ENCODE data around the gene BRIP1.
A peak's percentile ranks its signal among the peaks of the same experiment; 100 is the strongest.
"Not testable (repeated sequence)": the region's sequence is repeated elsewhere in the genome, so short reads cannot be mapped to it uniquely, and the experiment has no call there.

The BRIP1 gene

DNA sequence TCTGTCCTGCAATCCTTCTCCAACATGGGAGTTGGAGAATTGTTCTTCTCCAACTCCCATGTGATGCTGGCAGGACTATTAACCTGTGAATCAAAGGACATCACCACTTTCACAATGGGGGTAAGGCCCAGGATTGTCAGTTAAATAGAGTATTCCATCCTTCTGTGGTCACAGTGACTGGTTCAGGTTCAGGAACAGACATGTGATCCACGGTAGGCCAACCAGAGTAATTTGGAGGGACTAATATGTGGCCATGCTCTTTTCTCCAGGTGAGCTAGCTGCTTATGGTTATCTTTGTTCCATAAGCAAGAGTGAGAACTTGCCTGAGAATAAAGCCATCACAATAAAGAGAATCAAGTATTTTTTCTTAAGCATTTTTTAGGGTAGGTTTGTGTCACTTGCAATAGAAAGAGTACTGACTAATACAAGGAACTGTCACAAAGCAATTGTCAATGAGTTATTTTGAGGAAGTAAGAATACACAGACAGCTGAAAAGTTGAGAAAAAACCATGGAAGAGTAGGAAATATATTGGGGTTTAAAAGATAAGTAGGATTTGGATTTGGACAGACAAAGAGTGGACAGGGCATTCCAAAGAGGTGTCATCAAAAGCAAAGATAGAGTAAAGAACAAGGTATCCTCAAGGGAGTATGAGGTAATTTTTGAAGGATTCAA lies 63.4 kb downstream of the BRIP1 start:
- DNase-seq (ENCODE audit: low spot score) = no peak

DNA sequence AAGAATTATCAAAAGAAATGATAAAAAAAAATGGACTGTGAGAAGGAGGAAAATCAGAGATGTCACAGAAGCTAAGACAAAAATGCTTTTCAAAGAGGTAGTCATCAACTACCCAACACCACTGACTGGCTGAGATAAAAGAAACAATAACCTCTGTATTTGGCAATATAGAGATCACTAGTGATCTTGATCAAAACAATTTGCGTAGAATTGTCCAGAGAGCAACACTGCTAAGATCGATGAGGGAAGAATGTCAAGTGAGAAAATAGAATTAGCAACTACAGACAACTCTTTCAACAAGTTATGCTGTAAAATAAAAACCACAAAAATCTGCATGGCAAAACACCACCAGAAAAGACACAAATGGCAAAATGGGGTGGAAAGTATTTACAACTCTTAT lies 66.0 kb downstream of the BRIP1 start:
- no peak for DNase-seq (ENCODE audit: low spot score)

DNA sequence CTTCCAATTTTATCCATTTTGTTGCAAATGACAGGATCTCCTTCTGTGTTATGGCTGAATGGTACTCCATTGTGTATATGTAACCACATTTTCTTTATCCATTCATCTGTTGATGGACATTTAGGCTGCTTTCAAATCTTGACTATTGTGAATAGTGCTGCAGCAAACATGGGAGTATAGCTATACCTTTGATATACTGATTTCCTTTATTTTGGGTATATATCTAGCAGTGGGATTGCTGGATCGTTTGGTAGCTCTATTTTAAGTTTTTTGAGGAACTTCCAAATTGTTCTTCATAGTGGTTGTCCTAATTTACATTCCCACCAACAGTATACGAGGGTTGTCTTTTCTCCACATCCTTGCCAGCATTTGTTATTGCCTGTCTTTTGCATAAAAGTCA lies 67.8 kb downstream of the BRIP1 start:
- DNase-seq (ENCODE audit: low spot score) = no peak

DNA sequence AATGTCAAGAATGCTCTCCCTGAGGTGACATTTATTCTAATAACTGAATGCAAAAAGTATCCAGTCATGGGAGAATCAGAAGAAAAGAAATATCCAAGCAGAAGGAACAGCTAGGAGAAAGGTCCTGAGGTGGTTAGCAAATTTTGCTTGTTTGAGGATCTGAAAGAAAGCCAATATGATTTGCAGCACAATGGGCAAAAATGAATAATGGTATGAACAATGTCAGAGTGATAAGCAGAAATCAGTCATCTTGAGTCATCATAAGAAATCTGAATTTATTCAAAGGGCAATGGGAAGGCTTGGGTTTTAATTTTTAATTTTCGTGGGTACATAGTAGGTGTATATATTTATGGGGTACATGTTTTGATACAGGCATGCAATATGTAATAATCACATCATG lies 68.5 kb downstream of the BRIP1 start:
- DNase-seq (ENCODE audit: low spot score) = no peak

DNA sequence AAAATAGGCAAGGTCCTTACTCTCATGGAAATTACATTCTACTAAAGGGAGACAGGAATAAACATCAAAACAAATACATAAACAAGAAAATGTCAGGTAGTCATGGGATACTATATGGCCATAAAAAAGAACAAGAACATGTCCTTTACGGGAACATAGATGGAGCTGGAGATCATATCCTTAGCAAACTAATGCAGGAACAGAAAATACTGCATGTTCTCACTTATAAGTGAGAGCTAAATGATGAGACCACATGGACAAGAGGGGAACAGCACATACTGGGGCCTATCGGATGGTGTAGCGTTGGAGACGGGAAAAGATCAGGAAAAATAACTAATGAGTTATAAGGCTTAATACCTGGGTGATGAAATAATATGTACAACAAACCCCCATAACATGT lies 69.1 kb downstream of the BRIP1 start:
- DNase-seq (ENCODE audit: low spot score) = no peak

DNA sequence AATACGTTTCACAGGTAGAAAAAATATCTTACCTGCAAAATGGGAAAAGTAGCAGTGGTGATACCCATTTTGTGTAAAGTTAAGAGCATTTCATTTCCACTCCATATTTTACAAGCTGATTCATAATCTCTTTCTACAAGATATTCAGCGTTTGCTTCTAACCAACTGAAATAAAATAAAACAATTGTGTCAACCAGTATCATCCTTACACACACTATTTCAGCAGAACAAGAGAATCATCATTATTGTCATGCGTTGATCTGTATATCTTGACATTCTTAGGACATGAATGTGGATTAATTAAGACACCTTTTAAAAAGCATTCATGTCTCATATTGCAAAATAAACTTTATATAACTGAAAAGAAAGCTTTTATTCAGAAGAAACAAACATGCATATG lies 69.8 kb downstream of the BRIP1 start:
- DNase-seq (ENCODE audit: low spot score) = no peak

DNA sequence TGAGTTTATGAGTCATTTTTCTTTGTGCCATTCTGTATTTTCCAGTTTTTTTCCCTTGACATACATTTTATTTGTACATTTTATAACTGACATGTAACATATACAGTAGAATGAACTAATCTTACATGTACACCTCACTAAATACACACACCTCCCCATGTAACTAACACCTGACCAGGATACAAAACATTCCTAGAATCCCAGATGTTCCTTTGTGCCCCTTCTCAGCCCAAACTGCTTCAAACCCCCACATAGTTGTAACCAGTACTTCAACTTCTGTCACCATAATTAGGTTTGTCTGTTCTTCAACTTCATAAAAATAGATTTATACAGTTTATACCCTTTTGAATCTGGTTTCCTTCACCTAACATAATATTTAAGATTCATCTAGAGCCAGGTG lies 73.5 kb downstream of the BRIP1 start:
- no peak for DNase-seq (ENCODE audit: low spot score)

DNA sequence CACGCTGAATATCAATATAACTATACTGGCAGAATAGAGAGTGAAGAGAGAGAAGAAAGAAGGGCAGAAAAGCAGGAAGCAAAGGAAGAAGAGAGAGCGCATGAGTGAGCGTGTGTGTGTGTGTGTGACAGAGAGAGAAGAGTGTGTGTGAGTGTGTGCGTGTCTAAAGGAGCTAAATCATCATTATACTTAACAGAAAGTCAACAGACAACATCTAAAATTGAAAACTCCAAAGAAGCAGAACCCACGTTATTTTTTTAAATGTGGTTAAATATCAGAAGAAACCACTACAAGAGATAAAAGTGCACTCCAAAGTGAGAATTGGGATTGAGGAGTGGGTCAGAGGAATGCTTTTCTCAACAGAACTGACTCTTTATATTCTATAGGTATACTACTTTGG lies 77.2 kb downstream of the BRIP1 start:
- DNase-seq (ENCODE audit: low spot score) = no peak

DNA sequence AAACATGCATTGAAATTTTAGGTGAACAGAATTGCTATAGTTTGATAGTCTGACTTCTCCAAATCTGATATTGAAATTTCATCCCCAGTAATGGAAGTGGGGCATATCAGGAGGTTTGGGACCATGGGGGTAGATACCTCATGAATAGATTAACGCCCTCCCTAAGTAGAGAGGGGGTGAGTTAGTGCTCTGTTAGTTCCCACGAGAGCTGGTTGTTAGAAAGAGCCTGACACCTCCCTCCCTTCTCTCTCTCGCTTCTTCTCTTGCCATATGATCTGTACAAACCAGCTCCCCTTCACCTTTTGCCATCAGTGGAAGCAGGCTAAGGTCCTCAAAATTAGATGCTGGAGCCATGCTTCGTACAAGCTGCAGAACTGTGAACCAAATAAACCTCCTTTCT lies 78.8 kb downstream of the BRIP1 start:
- no peak for DNase-seq (ENCODE audit: low spot score)

DNA sequence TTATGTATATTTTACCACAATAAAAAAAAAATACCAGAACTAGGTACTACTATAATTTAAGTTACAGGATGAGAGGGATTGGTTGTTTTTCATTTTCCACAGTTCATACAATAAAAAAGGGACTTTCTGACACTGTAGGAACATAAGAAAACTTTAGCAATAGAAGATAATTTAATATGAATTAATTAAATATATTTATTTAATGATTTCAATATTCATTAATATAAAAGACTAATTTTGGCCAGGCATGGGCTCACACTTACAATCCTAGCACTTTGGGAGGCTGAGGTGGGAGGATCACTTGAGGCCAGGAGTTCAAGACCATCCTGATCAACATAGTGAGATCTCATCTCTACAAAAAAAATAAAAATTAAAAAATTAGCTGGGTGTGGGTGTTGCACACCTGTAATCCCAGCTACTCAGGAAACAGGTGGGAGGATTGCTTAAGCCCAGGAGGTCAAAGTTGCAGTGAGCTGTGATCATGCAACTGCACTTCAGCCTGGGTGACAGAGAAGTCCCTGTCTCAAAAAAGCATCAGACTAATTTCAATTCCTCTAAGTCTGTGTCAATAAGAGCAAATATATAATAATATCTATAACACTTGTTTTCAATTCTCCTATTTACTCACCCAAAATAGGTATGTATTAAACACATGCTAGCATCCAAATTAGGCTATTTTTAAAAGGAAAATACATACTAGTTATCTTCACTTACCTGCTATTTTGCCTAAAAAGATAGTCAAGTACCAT lies 79.6 kb downstream of the BRIP1 start:
- DNase-seq (ENCODE audit: low spot score) = no peak

DNA sequence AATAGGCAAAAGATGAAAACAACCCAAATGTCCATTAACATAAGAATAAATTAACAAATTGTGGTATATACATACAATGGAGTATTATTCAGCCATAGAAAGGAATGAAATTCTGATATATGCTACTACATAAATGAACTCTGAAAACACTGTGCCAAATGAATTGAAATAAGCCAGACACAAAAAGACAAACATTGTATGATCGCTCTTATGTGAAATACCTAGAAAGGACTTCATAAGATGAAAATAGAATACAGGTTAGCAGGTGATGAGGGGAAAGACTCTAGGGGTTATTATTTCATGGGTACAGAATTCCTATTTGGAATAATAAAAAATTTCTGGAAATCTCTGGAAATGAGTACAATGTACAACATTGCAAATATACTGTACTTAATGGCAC lies 80.2 kb downstream of the BRIP1 start:
- DNase-seq (ENCODE audit: low spot score) = no peak

DNA sequence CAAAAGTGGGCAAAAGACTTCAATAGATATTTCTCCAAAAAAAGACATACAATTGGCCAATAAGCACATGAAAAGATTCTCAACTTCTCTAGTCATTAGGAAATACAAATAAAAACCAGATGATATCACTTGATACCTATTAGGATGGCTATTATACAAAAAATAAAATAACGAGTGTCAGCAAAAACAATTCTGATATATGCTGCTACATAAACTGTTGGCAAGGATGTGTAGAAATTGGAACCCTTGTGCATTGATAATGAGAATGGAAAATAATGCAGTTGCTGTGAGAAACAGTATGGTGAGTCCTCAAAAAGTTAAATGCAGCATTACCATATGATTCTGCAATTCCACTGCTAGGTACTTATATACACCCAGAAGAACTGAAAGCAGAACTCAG lies 80.6 kb downstream of the BRIP1 start:
- no peak for DNase-seq (ENCODE audit: low spot score)

DNA sequence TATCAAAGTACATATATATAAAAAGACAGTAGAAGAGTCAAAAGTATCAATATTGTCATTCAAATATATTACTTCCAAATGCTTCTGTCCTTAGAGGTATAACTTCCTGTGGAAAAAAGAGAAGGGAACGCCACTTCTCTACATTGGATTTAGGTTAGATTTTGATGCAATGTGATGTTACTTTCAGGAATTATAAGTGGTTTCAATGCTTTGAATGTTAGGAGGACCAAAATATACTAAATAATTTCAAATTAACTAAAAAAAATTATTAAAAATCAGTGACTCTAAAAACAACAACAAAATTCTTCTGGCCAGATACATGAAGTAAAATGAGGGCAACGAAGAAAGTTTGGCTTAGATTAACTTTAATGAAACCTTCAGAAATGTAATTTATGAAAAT lies 88.0 kb downstream of the BRIP1 start:
- DNase-seq (ENCODE audit: low spot score) = no peak

DNA sequence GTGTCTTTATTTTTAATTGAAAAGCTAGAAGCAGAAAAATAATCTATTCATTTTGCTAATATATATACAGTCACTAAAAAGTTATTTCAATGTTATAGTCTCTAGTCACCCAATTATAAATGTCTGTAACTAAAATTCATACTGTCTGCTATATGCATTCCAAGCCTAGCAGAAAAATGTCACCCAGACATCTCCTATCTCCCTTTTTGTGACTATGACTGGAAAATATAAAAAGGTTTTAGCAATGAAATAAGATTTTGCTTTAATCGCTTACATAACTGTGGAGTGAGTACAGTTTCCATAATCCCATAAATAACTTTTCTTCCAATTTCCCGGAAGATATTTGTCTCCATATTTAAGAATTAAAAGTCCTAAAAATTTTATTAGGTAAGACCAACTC lies 88.6 kb downstream of the BRIP1 start:
- DNase-seq (ENCODE audit: low spot score) = no peak

DNA sequence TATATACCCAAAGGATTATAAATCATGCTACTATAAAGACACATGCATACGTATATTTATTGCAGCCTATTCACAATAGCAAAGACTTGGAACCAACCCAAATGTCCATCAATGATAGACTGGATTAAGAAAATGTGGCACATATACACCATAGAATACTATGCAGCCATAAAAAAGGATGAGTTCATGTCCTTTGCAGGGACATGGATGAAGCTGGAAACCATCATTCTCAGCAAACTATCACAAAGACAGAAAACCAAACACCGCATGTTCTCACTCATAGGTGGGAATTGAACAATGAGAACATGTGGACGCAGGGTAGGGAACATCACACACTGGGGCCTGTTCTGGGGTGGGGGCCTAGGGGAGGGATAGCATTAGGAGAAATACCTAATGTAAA lies 89.2 kb downstream of the BRIP1 start:
- not testable (repeated sequence) for DNase-seq (ENCODE audit: low spot score)

DNA sequence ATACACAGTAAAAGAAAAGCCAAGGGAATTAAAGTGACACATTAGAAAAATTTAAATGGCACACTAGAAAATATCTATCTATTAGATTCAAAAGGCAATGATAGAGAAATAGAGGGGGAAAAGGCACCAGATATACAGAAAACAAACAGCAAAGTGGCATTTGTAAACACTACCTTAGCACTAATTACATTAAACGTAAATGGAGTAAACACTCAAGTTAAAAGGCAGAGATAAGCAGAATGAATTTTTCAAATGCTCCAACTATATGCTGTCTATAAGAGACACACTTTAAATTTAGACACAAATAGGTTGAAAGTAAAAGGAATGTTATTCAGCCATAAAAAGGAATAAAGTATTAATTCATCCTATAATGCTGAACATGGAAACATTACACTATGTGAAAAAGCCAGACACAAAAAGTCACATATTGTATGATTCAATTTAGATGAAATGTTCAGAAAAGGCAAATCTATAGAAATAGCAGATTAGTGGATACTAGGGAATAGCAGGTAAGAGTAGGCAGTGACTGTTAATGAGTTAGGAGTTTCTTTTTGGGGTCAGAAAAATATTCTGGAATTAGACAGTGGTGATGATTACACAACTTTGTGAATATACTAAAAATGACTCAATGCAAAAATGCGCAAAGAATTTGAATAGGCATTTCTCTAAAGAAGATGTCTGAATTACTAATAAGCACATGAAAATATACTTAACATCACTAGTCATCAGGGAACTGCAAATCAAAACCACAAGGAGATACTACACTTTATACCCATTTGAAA lies 92.4 kb downstream of the BRIP1 start:
- peak; percentile 3 for DNase-seq (ENCODE audit: low spot score)

DNA sequence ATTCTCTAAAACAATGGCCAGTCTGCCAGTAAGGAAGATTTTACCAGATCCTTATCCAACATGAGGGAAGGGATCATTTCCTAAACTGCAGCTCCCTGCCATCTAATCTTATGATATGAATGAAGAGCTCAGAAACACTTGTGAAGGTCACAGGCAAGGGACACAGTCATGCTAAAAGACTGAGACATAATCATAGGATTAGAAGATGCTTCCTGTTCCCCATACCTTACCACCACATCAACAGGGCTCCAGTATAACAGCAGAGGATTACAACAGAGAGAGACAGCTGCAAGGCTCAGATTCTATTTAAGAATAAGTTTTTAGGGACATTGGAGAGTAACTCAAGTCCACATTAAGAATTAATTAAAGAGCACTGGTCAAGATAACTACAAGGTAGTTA lies 93.3 kb downstream of the BRIP1 start:
- DNase-seq (ENCODE audit: low spot score) = no peak

DNA sequence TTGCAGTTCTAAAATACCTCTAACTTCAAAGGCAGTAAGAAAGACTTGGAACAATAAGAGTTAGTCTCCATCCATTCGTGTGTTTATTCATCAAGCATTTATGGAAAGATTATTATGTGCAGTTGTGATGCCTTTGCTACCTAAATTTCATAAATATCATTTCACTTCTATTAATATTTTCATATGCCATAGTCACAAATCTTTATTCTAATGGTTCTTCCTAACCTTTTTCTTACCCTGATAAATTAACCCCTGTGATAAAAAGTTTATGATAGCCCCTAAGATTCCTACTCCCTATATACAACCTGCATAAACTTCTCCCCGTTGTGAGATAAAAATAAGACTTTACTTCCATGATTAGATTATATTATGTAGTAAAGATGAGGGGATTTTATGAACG lies 94.9 kb downstream of the BRIP1 start:
- no peak for DNase-seq (ENCODE audit: low spot score)

DNA sequence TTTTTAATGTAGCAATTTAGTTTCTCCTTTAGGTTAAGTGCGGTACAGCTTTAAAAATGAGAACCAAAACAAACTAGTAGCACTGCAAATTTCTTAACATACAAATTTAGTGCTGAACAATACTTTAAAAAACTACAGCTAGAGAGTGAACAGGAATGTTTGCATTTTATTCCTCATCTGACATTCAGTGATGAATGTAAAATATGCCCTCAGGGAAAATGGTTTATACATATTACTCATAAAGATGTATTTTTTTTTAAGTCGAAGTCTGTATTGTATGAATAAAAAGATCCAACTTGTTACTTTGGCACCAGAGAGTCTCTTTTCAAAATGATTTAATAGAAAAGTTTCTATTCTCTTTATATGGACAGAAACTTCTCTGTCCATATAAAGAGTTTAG lies 96.8 kb downstream of the BRIP1 start:
- DNase-seq (ENCODE audit: low spot score) = no peak

DNA sequence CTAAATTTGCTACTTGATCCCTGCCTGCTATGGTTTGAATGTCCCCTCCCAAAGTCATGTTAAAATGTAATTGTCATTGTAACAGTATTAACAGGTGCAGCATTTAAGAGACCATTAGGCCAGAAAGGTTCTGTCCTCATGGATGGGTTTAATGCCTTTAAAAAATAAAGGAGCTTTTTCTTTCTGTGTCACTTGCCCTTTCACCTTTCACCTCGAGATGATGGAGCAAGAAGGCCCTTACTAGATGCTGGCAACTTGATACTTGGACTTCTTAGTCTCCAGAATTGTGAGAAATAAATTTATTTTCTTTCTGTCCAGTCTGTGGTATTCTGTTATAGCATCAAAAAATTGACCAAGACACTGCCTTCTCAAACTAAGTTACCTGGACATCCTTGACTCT lies 98.5 kb downstream of the BRIP1 start:
- no peak for DNase-seq (ENCODE audit: low spot score)

DNA sequence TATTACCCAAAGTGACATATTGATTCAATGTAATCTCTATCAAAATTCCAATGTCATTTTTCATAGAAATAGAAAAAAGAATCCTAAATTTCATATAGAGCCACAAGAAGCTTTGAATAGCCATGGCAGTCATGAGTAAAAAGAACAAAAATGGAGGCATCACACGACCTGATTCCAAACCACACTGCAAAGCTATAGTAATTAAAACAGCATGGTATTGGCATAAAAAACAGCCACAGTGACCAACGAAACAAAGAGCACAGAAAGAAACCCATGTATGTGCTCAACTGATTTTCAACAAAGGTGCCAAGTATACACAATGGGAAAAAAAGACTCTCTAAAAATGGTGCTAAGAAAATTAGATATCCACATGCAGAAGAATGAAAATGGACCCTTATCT lies 101.5 kb downstream of the BRIP1 start:
- no peak for DNase-seq (ENCODE audit: low spot score)

DNA sequence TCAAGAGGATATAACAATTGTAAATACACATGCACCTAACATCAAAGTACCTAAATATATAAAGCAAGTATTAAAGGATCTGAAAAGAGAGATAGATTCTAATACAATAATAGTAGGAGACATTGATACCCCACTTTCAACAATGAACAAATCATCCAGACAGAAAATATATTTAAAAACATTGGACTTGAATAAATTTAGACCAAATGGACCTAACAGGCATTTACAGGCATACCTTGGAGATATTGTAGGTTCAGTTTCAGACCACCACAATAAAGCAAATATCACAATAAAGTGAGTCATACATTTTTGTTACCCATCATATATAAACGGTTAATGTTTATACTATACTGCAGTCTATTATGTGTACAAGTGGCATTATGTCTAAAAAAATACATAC lies 104.0 kb downstream of the BRIP1 start:
- DNase-seq (ENCODE audit: low spot score) = no peak

DNA sequence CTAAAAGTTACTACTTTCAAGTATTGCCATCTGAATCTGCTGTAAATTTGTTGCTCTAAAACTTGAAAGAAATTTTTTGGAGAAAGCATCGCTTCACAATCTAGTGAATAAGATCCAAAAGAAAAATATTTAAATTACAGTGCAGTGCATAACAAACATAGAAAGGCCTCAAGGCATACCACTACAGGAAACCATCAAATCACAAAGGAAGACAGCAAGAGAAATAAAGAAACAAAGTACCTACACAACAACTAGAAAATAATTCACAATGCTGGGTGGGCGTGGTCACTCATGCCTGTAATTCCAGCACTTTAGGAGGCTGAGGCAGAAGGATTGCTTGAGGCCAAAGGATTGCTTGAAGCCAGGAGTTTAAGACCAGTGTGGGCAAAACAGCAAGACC lies 104.9 kb downstream of the BRIP1 start:
- no peak for DNase-seq (ENCODE audit: low spot score)

Data from GM03348 (cell line).